ENCODE results near the gene CCND1.

CCND1 gene

DNA sequence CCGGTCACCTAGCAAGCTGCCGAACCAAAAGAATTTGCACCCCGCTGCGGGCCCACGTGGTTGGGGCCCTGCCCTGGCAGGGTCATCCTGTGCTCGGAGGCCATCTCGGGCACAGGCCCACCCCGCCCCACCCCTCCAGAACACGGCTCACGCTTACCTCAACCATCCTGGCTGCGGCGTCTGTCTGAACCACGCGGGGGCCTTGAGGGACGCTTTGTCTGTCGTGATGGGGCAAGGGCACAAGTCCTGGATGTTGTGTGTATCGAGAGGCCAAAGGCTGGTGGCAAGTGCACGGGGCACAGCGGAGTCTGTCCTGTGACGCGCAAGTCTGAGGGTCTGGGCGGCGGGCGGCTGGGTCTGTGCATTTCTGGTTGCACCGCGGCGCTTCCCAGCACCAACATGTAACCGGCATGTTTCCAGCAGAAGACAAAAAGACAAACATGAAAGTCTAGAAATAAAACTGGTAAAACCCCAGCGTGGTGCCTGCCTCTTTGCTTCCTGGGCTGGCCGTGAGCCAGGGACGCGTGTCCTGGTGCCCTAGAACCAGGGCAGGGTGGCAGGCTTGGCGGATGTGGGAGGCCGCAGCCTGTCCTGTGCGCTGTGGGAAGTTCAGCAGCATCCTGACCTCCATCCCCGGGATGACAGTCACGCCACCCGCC is 13.2 kb downstream of the CCND1 start:
- DNase-seq, result no peak

DNA sequence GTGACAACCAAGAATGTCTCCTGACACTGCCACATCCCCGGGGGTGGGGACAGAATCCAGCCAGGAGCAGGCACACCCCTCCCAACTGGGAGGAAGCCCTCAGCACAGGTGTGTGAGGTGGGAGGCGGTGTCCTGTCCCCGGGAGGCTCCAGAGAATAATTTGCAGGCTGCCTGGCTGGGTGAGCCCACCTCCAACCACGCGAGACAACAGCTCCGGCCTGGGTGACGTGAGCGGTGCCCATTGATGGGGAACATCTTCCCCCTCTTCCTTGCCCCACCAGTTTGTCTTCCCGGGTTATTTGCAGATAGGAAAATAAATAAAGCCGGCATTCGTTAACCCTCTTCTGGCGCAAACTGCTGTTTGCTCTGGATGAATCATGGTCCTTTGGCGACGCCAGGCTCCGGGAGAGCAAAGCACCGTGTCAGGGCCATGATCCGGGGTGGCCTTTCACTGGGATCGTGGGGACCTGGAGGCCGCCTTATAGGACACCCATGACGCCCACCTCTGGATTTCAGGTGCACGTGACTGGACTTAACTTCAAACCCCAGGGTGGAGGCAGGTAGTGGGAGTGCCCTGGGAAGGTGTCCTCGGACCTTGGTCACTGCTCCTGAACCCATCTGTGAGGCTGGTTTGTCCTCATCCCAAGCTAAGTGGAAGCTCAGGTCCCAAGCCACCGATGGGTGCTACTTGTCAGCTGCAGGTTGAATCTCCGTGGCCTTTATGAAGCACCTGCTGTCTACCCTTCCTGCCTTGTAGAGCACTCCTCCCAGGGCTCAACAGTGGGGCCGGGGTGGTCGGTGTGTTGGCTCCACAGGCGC is 13.9 kb downstream of the CCND1 start:
- DNase-seq, result no peak

DNA sequence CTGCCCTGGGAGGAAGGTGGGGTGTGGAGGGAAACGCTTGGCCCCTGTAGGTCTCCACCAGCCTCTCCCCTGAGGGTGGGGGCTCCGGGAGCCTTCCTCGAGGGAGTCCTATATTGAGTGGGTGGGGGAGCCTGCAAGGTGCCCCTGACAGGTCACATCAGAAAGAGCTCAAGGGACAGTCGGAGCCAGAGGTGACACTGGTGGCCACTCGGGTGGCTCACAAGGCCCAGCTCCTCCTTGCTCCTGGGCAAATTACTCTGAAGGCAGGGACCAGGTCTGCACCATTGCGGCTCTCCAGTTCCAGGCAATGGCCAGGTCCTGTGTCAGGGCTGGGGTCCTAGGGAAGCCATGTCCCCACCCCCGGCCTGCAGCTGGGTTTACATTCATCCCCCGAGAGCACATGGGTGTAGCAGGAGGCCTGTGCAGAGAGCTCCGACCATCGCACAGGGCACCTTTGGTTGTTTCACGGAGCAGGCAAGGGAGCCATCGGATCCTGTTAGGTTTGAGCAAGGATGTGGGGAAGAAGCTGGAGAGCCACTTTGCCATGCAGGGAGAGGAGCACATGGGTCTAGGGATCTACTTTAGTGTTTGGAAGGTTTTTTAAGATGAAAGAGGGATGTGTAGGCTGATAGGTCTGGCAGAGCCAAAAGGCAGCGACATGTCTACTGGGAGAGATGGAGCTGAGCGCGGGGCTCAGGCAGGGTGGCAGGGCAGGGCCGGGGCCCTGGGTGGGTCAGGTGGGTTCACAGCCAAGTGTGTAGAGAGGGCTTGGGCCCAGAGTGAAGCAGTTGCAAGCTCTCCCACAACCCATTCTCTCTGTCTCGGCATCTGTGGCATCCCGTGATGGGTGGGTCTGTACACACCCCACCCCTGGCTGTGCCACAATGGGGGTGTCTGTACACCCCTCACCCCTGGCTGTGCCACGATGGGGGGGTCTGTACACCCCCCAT is 14.8 kb downstream of the CCND1 start:
- no peak for DNase-seq

DNA sequence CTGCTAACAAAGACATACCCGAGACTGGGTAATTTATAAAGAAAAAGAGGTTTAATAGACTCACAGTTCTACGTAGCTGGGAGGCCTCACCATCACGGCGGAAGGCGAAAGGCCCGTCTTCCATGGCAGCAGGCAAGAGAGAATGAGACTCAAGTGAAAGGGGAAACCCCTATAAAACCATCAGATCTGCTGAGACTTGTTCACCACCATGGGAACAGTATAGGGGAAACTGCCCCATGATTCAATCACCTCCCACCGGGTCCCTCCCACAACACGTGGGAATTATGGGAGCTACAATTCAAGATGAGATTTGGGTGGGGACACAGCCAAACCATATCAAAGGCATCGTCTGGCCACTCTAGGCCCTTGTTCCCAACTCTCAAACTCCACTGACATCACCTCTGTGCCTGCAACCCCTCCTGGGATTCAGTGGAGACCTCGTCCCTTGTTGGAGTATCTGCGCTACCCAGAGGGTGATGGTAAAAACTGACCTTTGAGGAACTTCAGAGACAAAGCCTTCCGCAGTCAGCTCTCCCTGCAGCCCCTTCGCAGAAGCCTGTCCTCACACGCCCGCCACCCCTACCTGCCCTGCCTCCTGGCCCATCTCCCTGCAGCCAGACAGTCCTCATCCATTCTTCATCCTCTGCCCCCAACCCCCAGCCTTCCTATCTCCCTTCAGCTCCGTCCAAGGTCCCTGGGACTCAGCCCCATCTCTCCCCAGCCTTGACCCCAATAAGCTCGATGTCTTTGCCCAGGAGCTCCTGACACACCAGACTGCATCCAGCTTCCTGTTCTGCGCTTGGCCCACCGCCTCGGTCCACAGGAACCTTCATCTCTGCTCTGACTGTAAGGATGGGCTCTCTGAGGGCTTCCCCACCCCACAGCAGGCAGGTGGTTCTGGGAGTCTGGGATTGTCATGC is 15.8 kb downstream of the CCND1 start:
- DNase-seq, result no peak

DNA sequence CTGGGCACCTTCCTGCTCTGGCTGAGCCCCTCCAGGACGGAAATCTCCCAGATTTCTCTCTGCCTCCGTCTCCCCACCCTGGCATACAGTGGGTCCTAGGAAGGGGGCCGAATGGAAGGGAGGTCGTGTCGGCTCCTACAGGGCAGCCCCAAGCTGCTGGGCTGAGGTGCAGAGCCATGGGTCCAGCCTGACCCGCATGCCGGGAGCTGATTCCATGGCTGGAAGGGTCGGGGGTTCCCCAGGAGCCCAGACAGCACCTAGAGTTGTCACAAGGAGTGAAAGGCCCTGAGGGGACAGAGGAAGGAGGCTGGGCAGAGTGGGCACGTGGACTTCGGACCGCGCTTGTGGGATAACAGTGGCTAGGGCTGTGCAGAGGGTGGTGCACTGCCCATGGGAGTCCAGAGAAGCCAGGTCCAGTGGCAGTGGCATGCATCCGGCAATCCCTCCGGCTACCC is 16.5 kb downstream of the CCND1 start:
- no peak for DNase-seq

DNA sequence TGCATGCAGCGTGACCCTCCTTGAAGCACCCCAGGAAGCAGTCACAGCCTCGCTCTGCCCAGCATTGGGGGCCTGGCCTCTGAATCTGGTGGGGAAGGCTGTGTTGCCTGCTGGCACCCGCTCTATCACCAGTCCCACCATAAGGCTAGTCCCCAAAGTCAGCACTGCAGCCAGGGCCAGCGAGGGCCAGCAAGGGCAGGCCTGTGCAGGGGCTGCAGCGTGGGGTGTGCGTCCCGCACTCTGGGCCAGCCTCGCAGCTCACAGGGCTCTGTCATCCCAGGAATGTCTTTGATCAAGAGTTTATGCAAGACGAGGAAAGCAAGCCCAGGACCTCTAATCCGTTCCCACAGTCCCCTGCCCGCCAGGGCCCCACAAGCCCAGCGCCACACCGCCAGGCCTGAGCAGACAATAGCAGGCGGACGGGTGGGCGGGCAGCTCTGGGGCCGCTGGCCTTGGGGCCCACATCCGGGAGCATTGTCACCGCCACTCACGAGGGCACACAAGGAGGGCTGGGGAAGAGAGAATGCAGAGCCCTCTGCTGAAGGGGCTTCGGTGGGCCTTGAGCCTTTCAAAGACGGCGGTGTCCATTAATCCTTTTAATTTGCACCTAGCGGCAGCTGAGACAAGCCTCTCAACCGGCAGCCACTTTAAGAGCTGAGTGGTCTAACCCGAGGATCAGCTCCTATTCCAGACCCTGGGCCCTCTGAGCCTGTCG is 17.1 kb downstream of the CCND1 start:
- no peak for DNase-seq

DNA sequence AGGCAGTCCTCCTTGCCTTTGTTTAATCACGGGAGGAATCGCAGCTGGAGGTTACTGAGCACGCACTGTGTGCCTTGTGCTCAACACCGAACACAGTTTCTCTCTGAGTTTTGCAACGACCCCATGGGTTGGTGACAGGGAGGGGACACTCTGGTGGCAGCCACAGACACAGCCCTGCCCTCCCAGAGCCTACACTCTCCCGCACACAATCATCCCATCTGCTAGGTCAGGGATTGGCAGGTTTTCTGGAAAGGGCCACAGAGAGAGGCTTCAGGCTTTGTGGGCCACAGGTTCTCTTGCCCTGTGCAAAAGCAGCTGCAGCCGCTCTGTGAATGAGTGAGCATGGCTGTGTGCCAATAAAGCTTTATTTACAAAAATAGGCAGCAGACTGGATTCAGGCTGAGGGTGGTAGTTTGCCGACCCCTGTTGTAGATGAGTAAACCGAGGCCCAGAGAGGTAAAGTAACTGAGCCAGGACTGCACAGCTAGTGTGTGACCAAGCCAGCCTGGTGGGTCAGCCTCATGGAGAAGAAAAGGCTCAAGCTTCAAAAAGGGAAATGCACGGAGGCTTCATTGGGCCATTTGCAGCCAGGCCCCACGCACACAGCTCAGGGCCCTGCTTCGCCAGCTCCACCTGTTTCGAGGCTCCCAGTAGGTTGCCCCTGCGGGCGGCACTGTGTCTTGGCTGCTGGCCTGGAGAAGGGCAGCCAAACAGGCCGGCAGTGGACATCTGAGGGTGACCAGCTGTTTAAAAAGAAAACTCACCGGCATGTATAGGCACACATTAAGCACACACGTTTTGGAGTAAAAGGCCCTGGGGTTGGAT is 17.9 kb downstream of the CCND1 start:
- DNase-seq, result no peak

DNA sequence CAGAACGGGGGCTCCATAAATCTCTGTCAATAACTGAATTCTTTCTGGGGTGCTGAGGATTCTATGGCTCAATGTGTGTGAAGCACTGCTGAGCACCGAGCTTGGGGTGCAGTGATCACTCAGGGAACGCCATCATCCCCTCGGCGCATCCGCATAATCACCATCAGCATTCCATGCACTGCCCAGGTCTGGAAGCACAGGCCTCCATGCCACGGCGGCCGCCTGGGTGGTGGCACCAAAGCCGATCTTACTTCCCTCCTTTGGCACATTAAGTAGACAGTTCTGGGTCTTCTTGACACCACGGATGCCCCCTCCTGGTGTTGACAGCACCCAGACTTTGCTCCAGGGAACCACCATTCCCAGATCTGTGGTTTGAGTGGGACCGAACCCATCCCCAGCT is 18.6 kb downstream of the CCND1 start:
- no peak for DNase-seq

DNA sequence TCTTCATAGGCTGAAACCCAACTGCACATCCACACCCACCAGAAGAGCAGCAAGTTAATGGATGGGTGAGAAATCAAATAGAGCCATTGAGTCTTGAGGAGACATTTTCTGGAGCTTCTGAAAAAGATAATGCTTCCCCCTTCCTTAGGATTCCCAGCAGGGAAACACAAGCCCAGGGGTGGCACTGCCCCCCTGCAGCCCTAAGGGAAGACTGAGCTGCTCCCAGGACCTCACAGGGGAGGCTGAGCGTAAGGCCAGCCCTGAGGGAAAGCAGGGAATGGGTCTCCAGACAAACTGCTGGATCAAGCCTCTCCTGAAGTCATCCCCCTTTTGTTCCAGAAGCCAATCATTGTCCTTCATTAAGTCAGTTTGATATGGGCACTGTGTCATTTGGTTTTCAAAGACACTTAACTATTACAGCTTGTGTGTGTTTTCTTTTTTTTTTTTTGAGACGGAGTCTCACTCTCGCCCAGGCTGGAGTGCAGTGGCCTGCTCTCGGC is 19.1 kb downstream of the CCND1 start:
- DNase-seq, result no peak

DNA sequence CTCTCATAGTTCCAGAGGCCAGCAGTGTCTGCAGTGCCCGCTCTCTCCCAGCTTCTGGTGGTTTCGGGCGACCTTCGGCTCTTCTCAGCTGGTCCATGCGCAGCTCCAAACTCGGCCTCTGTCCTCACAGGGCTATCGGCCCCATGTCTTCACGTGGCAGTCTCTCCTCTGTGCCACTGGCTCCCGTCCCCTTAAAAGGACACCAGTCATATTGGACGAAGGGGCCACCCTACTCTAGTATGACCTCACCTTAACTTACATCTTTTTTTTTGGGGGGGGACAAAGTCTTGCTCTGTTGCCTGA is 20.4 kb downstream of the CCND1 start:
- no peak for DNase-seq

DNA sequence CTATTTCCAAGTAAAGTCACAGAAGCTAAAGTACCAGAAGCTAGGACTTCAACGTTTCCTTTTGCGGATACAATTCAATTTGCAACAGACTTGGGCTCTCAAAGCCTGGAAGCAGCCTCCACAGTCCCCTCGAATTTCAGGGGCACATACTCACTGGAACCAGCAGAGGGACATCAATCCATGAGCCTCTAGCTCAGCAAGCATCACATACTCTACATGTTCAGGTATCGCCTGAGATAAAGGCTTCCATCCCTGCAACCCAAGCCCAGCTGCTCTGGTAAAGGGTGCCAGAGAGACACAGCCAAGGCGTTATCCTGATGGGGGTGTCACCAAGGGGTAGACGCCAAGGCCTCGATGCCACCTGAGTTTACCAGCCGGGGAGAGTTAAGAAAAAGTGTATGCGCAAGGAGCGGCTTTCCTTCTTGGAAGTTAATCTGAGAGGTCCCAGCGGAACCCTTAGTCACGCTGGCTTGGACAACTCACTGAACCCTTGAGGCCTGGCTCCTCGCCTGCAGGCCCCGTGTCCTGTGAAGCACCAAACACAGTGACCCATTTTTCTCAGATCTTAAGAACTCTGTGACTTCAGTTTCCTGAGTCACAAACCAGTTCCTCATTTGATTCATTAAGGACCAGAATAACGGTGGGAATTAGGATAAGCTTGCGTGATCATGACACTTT is 21.2 kb downstream of the CCND1 start:
- DNase-seq, result no peak

DNA sequence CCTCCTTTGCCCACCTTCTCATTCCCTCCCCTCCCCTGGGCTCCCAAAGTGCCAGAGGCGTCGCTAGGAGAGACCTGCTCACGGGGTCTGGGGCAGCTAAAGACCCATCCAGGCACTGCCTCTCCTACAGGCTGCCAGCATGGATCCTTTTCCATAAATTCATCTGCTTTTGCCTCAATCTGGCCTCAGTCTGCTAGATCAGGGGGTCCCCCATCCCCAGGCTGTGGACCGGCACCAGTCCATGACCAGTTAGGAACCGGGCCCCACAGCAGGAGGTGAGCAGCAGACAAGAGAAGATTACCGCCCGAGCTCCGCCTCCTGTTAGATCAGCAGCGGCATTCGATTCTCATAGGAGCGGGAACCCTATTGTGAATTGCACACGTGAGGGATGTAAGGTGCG is 21.9 kb downstream of the CCND1 start:
- DNase-seq, result no peak

DNA sequence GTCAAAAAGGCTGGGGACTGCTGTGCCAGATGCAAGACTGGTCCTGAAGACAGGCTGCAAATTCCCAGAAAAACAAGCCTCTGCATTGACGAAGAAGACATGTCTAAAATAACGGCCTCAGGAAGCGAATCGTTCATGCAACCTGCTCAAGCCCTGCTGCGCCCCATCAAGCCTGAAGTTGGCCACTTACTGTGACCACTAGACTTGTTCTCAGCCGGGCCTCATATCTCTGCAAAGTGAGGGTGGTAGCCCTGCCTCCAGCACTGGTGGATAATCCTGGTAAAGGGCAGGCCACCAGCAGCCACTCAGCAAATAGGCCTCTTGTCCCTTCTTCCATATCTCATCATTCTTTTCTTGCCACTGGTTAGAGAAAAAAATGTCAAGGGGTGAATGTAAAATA is 22.4 kb downstream of the CCND1 start:
- no peak for DNase-seq

DNA sequence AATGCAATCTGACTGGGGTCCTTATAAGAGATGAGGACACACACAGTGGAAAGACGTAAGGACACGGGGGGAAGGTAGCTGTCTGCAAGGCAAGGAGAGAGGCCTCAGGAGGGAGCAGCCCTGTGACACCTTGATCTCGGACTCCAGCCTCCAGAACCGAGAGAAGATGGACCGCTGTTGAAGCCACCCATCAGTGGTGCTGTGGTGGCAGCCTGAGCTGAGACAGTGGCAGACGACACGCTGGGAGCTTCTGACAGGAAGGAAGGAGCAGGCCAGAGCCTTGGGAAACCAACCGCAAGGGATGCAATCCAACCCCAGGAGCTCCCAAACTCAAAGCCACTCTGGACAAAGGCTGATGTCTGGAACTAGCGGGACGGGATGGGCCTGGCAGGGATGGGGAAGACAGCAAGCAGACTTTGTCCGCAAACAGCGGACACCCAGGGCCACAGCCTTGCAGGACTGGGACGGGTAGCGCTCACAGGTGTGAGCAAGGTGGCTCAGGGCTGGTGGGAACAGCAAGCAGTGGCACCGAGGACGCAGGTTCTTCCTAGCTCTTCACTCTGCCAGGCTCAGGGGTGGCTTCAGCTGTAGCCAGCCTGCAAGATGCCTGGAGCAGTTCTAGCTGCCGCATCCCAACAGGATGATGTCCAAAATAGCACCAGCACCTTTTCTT is 23.3 kb downstream of the CCND1 start:
- DNase-seq, result no peak

DNA sequence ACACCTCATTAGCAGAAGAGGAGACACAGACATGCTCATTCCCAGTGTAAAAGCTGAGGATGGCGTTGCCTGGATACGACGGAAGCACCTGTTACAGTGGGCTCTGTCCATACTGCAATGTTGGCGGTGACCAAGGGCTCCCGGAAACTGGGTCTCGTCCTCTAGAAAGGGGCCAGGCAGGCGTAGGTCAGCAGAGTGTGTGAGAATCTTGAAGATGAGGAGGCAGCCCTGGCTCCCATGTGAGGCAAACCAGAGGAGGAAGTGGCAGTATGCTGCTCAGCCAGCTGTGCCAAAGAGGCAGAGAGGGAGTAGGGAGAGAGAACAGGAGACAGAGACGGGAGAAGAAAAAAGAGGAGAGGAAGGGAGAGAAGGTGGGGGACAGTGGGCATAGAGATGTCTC is 23.9 kb downstream of the CCND1 start:
- no peak for DNase-seq

DNA sequence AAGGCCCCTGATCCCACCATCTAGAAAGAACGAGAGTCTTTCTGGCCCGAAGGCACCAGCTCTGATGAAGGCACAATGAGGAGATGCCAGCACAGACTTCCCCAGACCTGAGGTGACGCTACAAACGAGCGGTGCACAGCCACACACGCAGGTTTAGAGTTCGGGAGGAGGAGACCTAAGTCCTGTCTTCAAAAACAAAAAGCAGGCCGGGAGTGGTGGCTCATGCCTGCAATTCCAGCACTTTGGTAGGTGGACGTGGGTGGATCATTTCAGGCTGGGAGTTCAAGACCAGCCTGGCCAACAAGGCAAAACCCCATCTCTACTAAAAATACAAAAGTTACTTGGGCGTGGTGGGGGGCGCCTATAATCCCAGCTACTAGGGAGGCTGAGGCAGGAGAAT is 24.7 kb downstream of the CCND1 start:
- no peak for DNase-seq

DNA sequence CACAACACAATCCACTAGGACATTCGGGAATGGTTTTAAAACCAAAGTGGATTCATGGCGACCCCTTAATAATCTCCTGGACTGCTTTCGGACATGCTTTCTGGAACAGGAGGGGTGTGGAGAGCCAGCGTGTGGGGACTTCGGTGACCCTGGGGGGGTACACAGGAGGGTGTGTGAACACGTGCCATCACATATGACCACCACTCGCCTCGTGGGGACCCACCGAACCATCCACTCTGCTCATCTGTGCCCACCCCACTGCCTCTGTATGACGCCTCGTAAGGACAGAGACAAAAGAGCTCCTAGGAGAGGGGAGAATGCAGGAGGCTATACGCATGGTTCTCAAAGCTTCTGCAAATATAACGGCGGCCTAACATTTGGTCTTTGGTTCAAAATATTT is 25.3 kb downstream of the CCND1 start:
- DNase-seq, result no peak

DNA sequence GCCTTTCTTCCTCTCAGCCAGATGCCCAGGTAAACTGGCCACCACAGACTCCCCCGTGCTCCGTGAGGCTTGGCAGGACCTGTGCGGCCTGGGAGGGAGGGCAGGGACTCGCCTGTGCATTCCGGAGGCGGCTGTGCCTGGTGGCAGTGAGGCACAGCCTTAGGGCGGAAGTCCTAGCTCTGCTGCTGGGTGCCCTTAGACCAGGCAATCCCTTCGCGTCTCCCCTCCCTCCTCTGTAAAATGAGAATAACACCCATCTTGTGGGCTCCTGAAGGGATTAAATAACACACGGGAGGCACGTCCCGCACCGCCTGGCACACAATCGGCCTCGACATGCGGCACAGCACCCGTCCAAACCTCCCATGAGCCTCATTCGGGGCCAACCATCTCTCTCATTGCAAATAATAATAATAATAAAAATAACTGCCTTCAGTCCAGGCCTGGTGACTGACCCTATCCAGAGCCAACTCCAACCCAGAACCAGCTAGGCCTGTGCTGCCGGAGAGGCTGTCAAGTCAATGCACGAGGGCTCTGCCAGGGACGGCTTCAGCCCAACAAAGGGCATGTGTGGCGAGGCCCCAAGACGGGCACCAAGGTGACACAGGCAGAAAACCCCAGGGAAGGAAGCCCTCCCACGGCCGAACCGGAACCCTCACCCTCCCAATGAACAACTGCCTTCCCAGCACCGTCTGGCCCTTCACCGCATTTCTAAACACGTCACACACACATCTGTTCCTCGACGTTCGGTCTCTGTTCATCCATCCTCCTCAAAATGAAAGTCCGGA is 26.0 kb downstream of the CCND1 start:
- no peak for DNase-seq
